Measurements from ENCODE around the gene DNAI7.

Gene DNAI7

GRCh38 chr12:25101092-25101445 lies 93.9 kb downstream of the DNAI7 start:
- no peak for DNase-seq (ENCODE audit: low read depth in 2 of 2)

GRCh38 chr12:25100194-25101091 lies 94.5 kb downstream of the DNAI7 start:
- no peak for DNase-seq (ENCODE audit: low read depth in 2 of 2)

GRCh38 chr12:25099010-25099409 lies 96.0 kb downstream of the DNAI7 start:
- no peak for DNase-seq (ENCODE audit: low read depth in 2 of 2)

- no peak for DNase-seq (ENCODE audit: low read depth in 2 of 2)
These were observed 105.2 kb downstream of the DNAI7 start for GRCh38 chr12:25089738-25090137.

GRCh38 chr12:25087596-25087995 lies 107.4 kb downstream of the DNAI7 start:
- DNase-seq (ENCODE audit: low read depth in 2 of 2) = no peak

GRCh38 chr12:25084816-25085215 lies 110.1 kb downstream of the DNAI7 start:
- DNase-seq (ENCODE audit: low read depth in 2 of 2) = no peak

- DNase-seq (ENCODE audit: low read depth in 2 of 2) = no peak
These were observed 111.7 kb downstream of the DNAI7 start for GRCh38 chr12:25083211-25083610.

- no peak for DNase-seq (ENCODE audit: low read depth in 2 of 2)
These were observed 112.3 kb downstream of the DNAI7 start for GRCh38 chr12:25082628-25083027.

- DNase-seq (ENCODE audit: low read depth in 2 of 2) = no peak
These were observed 115.6 kb downstream of the DNAI7 start for GRCh38 chr12:25079393-25079792.

- DNase-seq (ENCODE audit: low read depth in 2 of 2) = no peak
These were observed 120.0 kb downstream of the DNAI7 start for GRCh38 chr12:25074954-25075353.

GRCh38 chr12:25074113-25074512 lies 120.8 kb downstream of the DNAI7 start:
- DNase-seq (ENCODE audit: low read depth in 2 of 2) = no peak

GRCh38 chr12:25072906-25073650 lies 121.9 kb downstream of the DNAI7 start:
- no peak for DNase-seq (ENCODE audit: low read depth in 2 of 2)

GRCh38 chr12:25071366-25071765 lies 123.6 kb downstream of the DNAI7 start:
- DNase-seq (ENCODE audit: low read depth in 2 of 2) = no peak

GRCh38 chr12:25069224-25069623 lies 125.7 kb downstream of the DNAI7 start:
- no peak for DNase-seq (ENCODE audit: low read depth in 2 of 2)

- no peak for DNase-seq (ENCODE audit: low read depth in 2 of 2)
These were observed 129.9 kb downstream of the DNAI7 start for GRCh38 chr12:25065035-25065434.

GRCh38 chr12:25063873-25064628 lies 130.9 kb downstream of the DNAI7 start:
- DNase-seq (ENCODE audit: low read depth in 2 of 2) = no peak

- DNase-seq (ENCODE audit: low read depth in 2 of 2) = no peak
These were observed 136.3 kb downstream of the DNAI7 start for GRCh38 chr12:25058658-25059058.

Measured in stimulated activated CD4-positive, alpha-beta T cell treated with anti-CD3 and anti-CD28 coated beads, Interleukin-1b, Interleukin-23, amount 100 ng/mL, for 4 hours (primary cell).